HG02588 (cell line): ENCODE data around the gene NEB.

Experiments
- ATAC-seq: cut with Tn5 transposase; IDR thresholded peaks from one replicate; pipeline ENCODE4 v1.9.1; 2021; ENCODE audit warnings: mild to moderate bottlenecking, moderate library complexity; ENCODE audit not compliant: unreplicated experiment

NEB gene

GRCh38 chr2:151733771-151734672 is at the start of gene NEB:
NEB (minus strand) TSS chr2:151734476; CDS start chr2:151733156, 1,320 bp downstream.
- no peak for ATAC-seq

GRCh38 chr2:151783133-151783520 is 48.9 kb upstream of the NEB start:
- ATAC-seq: no peak

- ATAC-seq: no peak
These were observed 48.3 kb upstream of the NEB start for GRCh38 chr2:151782378-151783132.

GRCh38 chr2:151781642-151782041 is 47.4 kb upstream of the NEB start:
- ATAC-seq: no peak

- ATAC-seq: no peak
These were observed 46.7 kb upstream of the NEB start for GRCh38 chr2:151780938-151781337.

- no peak for ATAC-seq
These were observed 43.7 kb upstream of the NEB start for GRCh38 chr2:151777935-151778334.

- no peak for ATAC-seq
These were observed 43.2 kb upstream of the NEB start for GRCh38 chr2:151777487-151777886.

GRCh38 chr2:151776367-151776766 is 42.1 kb upstream of the NEB start:
- no peak for ATAC-seq

- no peak for ATAC-seq
These were observed 40.9 kb upstream of the NEB start for GRCh38 chr2:151775057-151775740.

GRCh38 chr2:151774506-151774905 is 40.2 kb upstream of the NEB start:
- ATAC-seq: no peak

- peak; percentile 96 for ATAC-seq
These were observed 37.5 kb upstream of the NEB start for GRCh38 chr2:151771599-151772358.

- no peak for ATAC-seq
These were observed 36.7 kb upstream of the NEB start for GRCh38 chr2:151770995-151771394.

GRCh38 chr2:151769606-151770005 is 35.3 kb upstream of the NEB start:
- ATAC-seq: no peak

- no peak for ATAC-seq
These were observed 33.3 kb upstream of the NEB start for GRCh38 chr2:151767536-151767935.

- ATAC-seq: peak; percentile 49
These were observed 32.3 kb upstream of the NEB start for GRCh38 chr2:151766437-151767153.

- ATAC-seq: no peak
These were observed 31.6 kb upstream of the NEB start for GRCh38 chr2:151765760-151766410.

GRCh38 chr2:151762694-151763093 is 28.4 kb upstream of the NEB start:
- no peak for ATAC-seq

- no peak for ATAC-seq
These were observed 27.4 kb upstream of the NEB start for GRCh38 chr2:151761687-151762086.

- ATAC-seq: no peak
These were observed 26.9 kb upstream of the NEB start for GRCh38 chr2:151761193-151761592.
